GM21526 (cell line): ENCODE measurements around the gene DOK6.
A peak's percentile ranks its signal among the peaks of the same experiment; 100 is the strongest.

Experiments used
- ATAC-seq: cut with Tn5 transposase; IDR thresholded peaks from one replicate; pipeline ENCODE4 v1.9.1; 2021; ENCODE audit warnings: moderate library complexity; ENCODE audit not compliant: unreplicated experiment, low FRiP score

DOK6 gene

DNA sequence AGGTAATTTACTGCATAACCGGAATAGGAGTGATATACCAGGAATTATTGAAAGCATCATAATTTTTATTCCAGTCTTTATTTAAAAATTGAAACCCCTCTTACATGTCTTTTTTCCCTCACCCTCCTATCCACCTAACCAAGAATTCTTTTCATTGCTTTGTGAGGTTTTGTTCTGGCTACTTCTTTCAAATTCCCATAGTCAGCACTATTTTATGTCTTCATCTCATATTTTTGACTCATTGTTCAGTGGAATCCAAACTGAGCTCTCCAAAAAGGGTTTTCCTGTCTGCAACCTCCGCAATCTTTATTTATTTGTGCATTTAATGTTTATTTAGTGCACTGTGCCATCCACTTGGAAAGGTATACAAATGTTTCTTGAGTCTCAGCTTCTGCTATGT is 128.5 kb downstream of the DOK6 start:
- ATAC-seq = no peak

DNA sequence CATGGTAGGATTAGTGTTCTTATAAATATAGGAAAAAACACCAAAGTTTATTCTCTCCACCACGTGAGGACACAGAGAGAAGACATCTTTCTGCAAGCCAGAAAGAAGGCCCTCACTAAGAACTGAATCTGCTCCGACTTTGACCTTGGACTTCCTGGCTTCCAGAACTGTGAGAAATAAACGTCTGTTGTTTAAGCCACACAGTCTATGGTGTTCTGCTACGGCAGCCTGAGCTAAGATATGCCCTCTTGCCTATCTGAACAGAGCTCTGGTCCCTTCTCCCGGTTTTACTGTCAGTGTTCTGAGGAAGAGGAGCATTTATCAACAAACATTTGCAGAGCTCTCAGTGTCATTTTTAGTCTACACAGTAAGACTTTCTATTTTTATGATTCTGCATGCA is 131.3 kb downstream of the DOK6 start:
- ATAC-seq = no peak

DNA sequence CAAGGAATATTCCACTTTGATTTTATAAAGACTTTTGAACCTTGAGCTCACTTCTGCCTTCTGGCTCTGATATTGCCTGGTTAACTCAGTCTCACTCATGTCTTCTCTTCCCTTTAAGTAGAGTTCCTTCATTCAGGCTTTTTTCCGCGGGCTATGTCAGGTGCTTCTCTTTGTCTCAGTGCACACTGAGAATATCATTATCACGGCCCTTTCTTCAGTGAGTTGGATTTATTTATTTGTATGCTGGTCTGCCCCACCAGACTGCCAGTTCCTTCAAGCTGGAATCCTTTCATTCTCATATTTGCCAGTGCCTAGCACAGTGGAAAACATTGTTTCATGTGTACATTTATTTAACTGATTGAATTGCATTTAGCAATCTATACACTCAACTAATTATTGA is 136.5 kb downstream of the DOK6 start:
- ATAC-seq = no peak

DNA sequence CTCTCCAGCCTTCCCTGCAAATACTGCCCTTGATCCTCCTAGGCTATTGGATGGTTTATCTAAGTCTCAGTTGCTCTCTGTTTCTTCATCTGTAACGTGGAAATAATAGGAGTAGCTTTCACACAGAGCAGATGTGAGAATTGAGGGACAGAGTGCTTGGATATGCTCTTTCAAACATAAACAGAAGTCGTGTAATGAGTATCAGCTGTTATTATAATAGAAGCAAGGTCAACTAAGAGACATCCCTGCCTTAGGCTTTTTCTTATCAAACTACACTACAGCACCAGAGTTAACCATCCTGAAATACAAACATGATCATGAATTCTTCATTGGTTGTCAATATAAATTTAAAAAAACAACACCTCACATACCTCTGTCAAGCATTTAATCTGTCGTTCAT is 138.2 kb downstream of the DOK6 start:
- ATAC-seq = no peak

DNA sequence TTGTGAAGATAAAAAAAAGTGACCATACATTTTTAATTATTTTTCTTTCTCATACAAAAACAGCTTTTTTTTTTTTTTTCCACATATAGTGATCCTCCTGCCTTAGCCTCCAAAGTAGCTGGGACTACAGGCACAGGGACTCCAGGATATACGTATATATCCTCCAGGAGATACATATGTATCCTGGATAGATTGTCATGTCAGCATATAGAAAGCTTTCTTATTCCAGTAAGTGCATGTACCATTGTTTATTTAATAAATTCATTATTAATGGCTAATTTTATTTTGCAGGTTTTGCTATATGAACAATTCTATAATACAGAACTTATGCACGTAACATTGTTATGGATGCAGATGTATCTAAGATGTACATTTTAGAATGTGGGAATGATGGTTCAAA is 138.7 kb downstream of the DOK6 start:
- no peak for ATAC-seq

DNA sequence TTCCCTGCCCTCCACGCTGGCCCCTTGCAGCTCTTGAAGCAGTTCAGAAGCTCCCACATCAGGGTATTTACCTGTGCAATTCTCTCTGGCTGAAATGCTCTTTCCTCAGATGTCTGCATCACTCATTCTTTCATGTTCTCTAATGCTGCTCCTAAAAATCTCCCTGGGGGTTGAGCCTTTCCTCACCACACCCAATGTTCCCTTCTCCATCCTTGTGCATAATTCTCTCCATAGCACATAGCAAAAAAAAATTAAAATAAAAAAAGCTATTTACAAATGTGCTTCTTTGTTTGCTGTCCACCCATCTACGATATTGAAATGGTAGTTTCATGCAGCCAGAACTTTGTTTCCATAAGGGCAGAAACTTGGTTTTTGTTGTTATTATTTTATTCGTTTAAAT is 155.5 kb downstream of the DOK6 start:
- no peak for ATAC-seq

DNA sequence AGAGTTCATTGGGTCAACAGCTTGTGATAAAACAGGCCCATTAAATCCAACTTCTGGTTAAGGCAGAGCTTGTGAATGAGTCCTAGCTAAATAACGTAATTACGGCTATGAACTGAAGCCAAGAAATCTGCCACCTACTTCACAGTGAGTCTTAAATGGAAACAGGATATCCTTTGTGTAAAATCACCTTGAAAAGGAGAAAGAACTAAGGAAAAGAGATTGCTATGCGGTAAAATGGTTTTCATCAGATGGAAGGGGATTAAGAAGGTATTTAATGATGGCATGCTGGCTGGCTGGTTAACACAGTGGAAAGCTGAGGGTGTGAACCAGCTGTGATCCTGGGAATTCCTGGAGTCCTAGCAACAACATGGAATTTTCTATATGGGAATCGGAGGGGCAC is 156.6 kb downstream of the DOK6 start:
- no peak for ATAC-seq

DNA sequence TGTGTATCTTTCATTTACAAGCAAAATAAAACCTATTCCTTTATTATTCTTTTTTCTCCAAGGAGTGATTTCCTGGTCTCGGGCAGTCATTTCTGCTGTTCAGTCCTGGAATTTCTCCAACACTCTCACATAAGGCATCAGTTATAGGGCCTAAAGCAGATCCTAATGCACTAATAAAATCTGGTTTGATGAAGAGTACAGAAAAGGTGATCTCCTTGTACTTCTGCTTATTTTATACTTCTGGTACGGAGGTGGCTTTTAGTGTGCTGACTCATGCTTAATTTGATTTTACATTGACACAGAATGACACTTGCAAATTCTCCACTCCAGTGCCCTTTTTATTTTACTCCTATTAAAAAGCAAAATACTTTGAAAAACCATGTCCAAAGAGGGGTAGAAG is 157.4 kb downstream of the DOK6 start:
- no peak for ATAC-seq

DNA sequence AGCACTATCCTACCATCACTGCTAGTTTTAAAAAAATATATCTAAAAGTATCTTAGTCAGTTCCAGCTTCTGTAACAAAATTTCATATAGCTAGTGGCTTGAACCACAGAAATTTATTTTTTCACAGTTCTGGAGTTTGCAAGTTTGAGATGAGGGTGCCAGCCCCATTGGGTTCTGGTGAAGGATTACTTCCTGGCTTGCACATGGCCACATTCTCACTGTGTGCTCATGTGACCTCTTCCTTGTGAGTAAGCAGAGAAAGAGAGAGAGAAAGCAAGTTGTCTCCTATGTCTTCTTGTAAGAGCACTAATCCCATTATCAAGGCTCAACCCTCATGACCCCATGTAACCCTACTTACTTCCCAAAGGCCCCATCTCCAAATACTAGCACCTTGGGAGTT is 158.9 kb downstream of the DOK6 start:
- no peak for ATAC-seq

DNA sequence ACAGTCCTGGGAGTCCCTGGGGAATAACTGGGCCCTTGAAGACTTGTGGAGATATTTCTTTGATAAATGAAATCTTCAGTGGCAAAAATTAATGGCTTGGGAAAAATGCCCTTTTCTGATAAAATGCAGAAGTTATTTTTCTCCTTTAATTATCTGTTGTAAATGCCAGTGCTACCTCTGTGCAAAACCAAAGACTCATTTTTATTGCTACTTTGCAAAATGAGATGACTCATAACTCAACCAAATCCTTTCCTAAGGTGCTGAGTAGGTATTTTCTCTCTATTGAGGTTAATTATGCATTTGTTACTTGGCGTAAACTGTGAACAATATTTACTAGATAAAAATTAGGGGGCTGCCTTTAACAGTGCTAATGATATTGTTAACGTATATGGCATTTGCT is 163.9 kb downstream of the DOK6 start:
- ATAC-seq = no peak

DNA sequence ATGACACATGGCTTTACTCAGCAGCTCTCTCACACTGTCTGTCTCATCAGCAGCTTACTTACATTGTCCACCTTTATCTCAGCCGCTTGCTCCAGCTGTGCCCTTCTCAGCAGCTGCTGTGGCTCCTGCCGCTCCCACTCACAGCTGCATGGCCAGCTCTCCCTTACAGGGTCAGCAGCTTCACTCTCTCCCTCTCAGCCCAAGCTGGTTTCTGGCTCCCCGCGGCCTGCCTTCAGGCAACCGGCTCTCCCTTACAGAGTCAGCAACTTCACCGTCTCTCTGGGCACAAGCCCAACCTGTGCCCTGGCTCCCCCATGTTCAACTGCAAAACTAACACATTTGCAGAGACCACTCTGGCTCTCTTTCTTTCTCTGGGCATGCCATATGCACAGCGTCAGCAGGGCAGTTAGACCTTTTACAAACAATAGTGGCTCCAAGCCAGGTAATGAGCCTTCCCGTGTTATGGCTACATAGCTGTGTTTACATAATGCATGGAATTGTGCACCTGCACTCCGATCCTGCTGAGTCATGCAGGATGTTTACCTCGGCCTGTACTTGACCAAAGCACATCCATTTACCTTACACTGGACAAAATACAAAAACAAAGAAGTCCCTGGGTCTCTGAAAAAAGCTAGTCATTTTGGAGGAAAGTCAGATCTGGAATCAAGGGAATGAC is 167.3 kb downstream of the DOK6 start:
- ATAC-seq = no peak

DNA sequence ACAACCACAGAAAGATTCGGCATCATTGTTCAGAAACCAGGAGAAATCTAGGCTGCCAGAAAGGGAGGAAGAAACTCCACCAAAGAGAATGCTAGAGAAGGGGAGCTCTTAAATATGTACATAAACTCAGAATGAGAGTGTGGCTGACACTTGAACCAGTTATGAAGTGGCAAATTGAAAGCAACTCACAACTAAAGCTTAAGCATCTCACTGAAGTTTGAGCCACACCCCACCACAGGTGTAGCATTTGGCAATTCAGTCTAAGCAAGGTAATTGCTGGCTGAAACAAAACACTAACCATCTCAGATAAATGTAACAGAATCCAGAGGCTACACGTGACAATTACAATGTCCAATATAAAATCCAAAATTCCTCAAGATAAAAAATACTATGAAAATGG is 168.4 kb downstream of the DOK6 start:
- no peak for ATAC-seq

DNA sequence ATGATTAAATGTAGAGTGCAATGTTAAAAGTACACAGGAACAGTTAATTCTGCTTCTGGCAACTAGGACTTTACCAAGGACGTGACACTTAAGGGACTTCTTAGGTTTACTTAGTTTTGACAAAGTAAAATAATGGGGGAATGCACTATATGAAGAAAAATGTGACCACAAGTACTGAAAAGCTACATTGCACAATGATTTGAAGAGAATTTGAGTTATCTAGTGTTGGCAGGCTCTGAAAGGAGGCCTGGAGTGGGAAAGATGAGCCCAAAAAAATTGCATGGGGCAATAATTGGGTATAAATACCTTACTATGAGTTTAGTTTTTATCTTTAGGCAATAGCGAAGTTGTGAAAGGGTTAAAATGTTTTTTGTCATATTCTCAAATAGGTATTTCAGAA is 173.7 kb downstream of the DOK6 start:
- ATAC-seq = no peak

DNA sequence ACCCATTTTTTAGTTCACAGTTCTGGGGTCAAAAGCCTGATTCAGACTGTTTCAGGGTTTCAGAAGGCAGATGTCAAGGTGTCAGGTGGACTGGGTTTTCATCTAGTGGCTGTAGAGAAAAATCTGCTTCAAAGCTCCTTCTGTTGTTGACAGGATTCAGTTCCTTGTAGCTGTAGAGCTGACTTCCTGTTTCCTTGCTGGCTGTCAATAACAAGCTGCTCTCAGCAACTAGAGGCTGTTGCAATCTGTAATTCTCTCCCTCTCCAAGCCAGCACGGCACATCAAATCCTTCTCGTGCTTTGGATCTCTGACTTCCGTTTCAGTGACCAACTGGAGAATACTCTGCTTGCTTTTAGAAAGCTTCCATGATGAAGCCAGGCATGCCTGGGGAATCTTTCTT is 179.4 kb downstream of the DOK6 start:
- peak; percentile 87 for ATAC-seq

DNA sequence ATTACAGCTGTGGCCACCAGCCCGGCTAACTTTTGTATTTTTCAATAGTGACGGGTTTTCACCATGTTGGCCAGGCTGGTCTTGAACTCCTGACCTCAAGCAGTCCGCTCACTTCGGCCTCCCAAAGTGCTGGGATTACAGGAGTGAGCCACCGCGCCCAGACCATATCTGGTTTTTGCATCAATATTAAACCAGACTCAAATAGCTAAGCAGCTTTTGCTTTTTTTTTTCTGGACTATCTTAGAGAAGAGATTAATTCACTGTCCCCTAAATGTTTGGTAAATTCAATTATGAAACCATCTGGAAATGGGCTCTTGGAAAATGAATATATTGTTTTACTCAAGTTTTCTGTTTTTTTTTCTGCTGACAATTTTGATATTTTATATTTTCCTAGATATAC is 183.7 kb downstream of the DOK6 start:
- no peak for ATAC-seq

DNA sequence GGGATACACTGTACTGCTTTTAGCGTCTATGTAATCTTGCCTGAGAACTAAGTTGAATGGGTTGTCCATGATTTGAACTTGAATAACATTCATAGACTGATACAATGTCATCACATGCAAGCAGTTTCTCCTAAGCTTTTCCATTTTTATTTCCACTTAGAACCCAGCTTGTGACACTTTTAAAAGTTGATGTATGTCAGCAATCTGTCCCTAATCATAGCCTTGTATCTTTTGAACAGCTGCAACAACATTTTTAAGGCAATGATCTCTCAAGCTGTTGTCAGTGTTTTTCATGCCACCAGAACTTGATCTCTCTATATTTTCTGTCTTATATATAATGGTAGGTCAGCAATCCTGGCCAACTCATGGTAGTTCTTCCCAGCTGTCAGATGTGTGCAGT is 185.0 kb downstream of the DOK6 start:
- ATAC-seq = no peak

DNA sequence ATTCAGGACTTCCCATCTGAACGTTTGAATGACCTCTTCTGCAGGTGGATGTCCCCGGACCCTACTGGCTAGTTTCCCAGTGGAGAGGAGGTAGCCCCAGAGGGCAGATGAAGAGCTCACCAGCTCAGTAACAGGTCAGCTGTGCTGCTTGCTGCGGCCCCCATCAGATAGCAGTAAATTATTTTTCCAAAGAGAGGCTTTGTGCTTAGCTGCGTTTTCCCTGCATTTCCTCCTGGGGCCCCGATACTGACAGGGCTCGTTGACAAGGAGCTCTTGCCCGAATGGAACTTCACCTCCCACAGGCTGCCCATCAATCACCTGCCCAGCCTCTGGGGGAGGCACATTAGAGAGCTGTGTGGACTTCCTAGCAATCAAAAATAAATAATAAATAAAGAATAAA is 185.8 kb downstream of the DOK6 start:
- no peak for ATAC-seq

DNA sequence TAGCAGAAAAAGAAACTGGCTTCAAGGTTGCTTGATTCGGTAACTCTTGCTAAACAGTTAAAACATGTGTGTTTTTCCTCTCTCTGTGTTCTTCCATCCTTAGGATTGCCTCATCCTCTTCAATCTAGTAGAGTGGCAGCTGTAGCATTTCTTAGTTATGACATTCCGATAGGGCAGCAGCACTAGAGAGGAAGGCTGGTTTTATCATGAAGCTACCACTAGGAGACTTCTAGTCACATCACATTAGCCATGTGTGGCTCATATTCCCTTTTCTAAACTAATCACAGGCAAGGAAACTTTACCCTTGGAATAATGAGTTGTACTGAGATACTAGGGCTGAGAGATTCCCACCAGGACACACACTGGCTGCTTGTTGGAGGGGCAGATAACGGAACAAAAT is 187.6 kb downstream of the DOK6 start:
- ATAC-seq = no peak

DNA sequence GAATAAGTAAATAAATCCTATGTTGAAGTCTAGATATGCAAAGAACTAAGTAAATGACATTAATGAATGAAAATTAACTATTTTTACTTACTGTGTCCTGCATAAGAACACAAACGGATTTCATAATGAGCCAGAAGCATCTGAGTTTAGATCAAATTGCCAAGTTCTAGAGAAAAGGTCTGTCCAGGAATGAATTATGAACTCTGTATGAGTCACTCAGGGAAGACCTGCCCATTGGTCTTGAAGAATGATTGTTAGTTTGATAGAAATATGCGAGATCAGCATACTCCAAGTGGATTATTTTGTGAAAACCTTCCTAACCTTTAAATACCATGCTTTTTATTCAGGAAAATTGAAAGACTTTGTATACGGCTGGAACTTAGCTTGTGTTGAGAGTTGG is 189.5 kb downstream of the DOK6 start:
- no peak for ATAC-seq

DNA sequence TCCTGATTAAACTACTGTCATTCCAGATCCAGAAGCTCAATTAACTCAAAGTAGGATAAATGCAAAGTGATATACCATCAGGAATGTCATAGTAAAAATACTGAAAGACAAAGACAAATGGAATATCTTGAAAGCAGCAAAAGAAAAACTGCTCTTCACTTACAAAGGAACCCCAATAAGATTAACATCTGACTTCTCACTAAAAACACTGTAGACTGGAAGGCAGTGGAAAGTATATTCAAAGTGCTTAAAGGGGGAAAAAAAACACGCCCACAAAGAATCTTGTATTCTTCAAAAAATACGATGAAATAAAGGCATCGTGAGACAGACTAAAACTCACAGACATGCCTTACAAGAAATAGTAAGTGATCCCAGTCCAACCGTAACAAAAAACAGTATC is 195.7 kb downstream of the DOK6 start:
- no peak for ATAC-seq

DNA sequence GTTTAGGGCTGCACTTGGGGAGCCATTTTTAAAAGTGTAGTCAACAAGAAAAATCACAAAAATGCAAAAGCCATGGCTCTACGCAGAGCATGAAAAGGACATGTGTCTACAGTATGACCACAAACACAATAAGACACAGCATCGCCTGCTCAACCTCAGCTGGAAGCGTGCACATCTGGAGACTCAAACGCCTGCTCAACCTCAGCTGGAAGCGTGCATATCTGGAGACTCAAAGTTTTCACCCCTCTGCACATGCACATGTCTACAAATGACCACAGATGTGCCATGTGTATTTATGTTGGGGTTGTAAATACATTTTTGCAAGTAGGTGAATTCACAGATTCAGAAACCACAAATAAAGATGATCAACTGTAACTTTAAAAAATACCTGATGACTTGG is 196.9 kb downstream of the DOK6 start:
- no peak for ATAC-seq

DNA sequence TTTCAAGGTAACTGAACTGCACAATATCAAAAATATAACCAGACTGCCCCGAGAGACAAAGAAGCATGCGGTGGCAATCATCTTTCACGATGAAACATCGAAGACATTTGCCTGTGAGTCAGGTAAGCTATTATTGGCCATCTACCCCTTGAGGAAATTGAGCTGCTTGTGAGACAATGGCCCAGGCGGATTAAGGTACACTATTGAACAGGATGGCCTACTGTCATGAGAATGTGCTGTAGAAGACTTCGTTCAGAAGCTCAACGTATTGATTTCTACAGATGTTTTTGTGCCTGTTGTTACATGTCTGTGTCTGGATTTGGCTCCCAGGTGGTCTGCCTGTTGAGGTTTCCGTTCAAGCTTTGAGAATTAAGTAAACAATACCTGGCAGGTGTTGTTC is 198.7 kb downstream of the DOK6 start:
- no peak for ATAC-seq

DNA sequence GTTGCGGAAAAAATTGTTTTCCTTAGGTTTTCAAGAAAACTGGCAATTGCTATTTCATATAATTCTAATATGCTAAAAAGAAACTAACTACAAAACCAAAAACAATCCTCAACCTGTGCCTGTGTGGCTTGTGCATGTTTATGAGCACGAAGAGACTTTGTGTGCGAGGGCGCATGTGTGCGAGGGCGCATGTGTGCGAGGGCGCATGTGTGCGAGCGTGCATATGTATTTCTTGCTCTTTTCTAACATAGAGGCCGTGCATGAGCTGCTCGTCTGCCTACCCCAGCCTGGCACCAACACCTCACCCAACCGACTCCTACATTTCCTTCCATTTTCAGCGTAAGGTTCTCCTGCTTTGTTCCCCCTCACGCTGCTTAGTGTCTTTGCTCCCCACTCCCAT is 211.6 kb downstream of the DOK6 start:
- ATAC-seq = no peak
